Tibial artery (tissue), 4 donors: ENCODE measurements around the gene ANKS6.

Experiments
- DNase-seq, 2 donors: peaks; one replicate each; pipeline ENCODE4 v3.0.0-alpha.2; 2019
- H3K27ac ChIP-seq, 2 donors: fragments of 200-600 bp; sonication (generic) in 1 of 2; 1 replicate in 1 of 2; 2 replicates in 1 of 2; pipeline ENCODE4 v1.5.1; 2018 to 2019; ENCODE audit warnings: mild to moderate bottlenecking in 1 of 2
- H3K27me3 ChIP-seq, 2 donors: fragments of 200-600 bp; sonication (generic) in 1 of 2; one replicate each; pipeline versions ENCODE4 v1.5.1 to v1.6.0; 2016 to 2019
- H3K36me3 ChIP-seq, 3 donors: fragments of 200-600 bp; sonication (generic) in 2 of 3; one replicate each; pipeline ENCODE4 v1.5.1; 2016 to 2019; ENCODE audit warnings: mild to moderate bottlenecking in 2 of 3
- H3K4me1 ChIP-seq, 4 donors: fragments of 200-600 bp; sonication (generic) in 2 of 4; 1 replicate in 3 of 4; 2 replicates in 1 of 4; pipeline ENCODE4 v1.5.1; 2016 to 2019
- H3K4me3 ChIP-seq, 2 donors: fragments of 200-600 bp; sonication (generic) in 1 of 2; 1 replicate in 1 of 2; 2 replicates in 1 of 2; pipeline ENCODE4 v1.5.1; 2018 to 2019; ENCODE audit warnings: mild to moderate bottlenecking in 2 of 2
- H3K9me3 ChIP-seq, 3 donors: fragments of 200-600 bp; sonication (generic) in 1 of 3; one replicate each; pipeline ENCODE4 v1.5.1; 2016 to 2019
- intact Hi-C: fragments of 100-400 bp; cut with DNase I; formaldehyde crosslinking; loops from one replicate; pipeline ENCODE4 v1.15.0; 2023; ENCODE audit warnings: low total_unique reads
- TF ChIP-seq, protein P1 (sequence below), 2 experiments: fragments of 200-600 bp in 1 of 2; fragments of 450-650 bp in 1 of 2; IDR thresholded peaks; one replicate each; pipeline ENCODE4 v1.5.1; 2017 to 2019; ENCODE audit warnings: antibody characterized with exemption in 2 of 2, mild to moderate bottlenecking in 1 of 2, moderate library complexity in 1 of 2

The ANKS6 gene

GRCh38 chr9:98832768-98833089, 36.4 kb upstream of the ANKS6 start:
- no peaks in the 10 kb centered on the region for H3K9me3 ChIP-seq
- no peaks in the 10 kb centered on the region for H3K4me1 ChIP-seq
- no peak overlapping the region for H3K27ac ChIP-seq
- no peak overlapping the region for H3K4me3 ChIP-seq
- TF ChIP-seq, protein P1, sequence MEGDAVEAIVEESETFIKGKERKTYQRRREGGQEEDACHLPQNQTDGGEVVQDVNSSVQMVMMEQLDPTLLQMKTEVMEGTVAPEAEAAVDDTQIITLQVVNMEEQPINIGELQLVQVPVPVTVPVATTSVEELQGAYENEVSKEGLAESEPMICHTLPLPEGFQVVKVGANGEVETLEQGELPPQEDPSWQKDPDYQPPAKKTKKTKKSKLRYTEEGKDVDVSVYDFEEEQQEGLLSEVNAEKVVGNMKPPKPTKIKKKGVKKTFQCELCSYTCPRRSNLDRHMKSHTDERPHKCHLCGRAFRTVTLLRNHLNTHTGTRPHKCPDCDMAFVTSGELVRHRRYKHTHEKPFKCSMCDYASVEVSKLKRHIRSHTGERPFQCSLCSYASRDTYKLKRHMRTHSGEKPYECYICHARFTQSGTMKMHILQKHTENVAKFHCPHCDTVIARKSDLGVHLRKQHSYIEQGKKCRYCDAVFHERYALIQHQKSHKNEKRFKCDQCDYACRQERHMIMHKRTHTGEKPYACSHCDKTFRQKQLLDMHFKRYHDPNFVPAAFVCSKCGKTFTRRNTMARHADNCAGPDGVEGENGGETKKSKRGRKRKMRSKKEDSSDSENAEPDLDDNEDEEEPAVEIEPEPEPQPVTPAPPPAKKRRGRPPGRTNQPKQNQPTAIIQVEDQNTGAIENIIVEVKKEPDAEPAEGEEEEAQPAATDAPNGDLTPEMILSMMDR (IDR thresholded peaks at IDR 0.05): no peak
- H3K36me3 ChIP-seq: no peaks in the 10 kb centered on the region
- DNase-seq: no peak
- H3K27me3 ChIP-seq: no peaks in the 10 kb centered on the region
- intact Hi-C loops: no loop called here

DNA sequence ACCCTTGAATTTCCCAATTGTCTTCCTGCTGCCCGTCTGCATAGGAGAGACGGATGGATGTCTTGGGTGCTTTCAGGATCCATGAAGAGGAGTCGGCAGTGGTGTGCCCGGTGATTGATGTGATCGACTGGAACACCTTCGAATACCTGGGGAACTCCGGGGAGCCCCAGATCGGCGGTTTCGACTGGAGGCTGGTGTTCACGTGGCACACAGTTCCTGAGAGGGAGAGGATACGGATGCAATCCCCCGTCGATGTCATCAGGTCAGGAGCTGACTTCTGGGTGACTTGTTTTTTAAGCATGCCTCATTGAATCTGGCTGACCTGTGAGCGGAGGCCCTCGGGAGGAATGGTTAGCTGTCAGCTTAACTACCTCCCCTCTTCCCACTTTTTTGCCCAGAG, 35.3 kb upstream of the ANKS6 start:
- DNase-seq: no peak
- TF ChIP-seq, protein P1 (IDR thresholded peaks at IDR 0.05): no peak
- H3K27me3 ChIP-seq: no peaks in the 10 kb centered on the region
- H3K27ac ChIP-seq: no peak overlapping the region
- intact Hi-C loops: no loop called here
- no peaks in the 10 kb centered on the region for H3K9me3 ChIP-seq
- H3K4me1 ChIP-seq: no peaks in the 10 kb centered on the region
- no peak overlapping the region for H3K4me3 ChIP-seq
- H3K36me3 ChIP-seq: no peaks in the 10 kb centered on the region

DNA sequence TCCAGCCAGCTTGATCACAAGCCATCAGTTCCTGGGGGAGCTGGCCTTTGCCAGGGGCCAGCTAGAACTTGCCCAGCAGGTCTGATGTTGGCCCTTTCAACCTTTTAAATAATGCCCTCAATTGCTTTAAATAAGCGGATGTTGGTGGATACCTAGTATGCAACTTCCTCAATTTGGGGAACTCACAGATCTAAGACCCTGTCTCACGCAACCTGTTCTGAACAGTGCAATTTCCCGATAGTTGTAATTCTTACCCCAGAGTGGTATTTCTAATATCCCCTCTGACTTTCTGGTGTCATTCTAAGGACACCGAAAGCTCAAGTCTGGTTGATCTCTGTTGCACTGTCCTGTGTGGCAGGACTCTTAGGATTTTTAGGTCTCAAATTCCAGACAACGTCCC, 34.2 kb upstream of the ANKS6 start:
- H3K27ac ChIP-seq: no peak overlapping the region
- H3K36me3 ChIP-seq: no peaks in the 10 kb centered on the region
- no peak overlapping the region for H3K4me3 ChIP-seq
- H3K27me3 ChIP-seq: no peaks in the 10 kb centered on the region
- intact Hi-C loops: no loop called here
- TF ChIP-seq, protein P1 (IDR thresholded peaks at IDR 0.05): no peak
- no peaks in the 10 kb centered on the region for H3K9me3 ChIP-seq
- no peaks in the 10 kb centered on the region for H3K4me1 ChIP-seq
- DNase-seq: no peak

GRCh38 chr9:98829766-98830165, 33.4 kb upstream of the ANKS6 start:
- DNase-seq: no peak
- intact Hi-C loops: no loop called here
- no peaks in the 10 kb centered on the region for H3K4me1 ChIP-seq
- TF ChIP-seq, protein P1 (IDR thresholded peaks at IDR 0.05): no peak
- no peaks in the 10 kb centered on the region for H3K27me3 ChIP-seq
- H3K4me3 ChIP-seq: no peak overlapping the region
- no peak overlapping the region for H3K27ac ChIP-seq
- H3K36me3 ChIP-seq: no peaks in the 10 kb centered on the region
- no peaks in the 10 kb centered on the region for H3K9me3 ChIP-seq

DNA sequence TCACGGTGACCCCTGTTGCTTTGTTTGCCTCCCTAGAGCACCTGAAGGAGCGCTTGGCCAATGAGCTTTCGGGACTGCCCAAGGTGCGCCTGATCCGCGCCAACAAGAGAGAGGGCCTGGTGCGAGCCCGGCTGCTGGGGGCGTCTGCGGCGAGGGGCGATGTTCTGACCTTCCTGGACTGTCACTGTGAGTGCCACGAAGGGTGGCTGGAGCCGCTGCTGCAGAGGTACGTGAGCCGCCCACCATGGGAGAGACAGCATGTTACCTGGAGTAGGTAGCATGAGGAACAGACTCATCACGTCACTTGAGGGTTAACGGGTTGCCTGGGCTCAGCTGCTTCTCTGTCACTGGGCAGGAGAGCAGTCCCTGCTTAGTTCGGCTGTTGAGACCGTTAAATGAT, 30.4 kb upstream of the ANKS6 start:
- H3K27ac ChIP-seq: no peak overlapping the region
- H3K27me3 ChIP-seq: no peaks in the 10 kb centered on the region
- DNase-seq: no peak
- no peaks in the 10 kb centered on the region for H3K9me3 ChIP-seq
- no peak overlapping the region for H3K4me3 ChIP-seq
- no peaks in the 10 kb centered on the region for H3K36me3 ChIP-seq
- no peaks in the 10 kb centered on the region for H3K4me1 ChIP-seq
- intact Hi-C loops: no loop called here
- TF ChIP-seq, protein P1 (IDR thresholded peaks at IDR 0.05): no peak

DNA sequence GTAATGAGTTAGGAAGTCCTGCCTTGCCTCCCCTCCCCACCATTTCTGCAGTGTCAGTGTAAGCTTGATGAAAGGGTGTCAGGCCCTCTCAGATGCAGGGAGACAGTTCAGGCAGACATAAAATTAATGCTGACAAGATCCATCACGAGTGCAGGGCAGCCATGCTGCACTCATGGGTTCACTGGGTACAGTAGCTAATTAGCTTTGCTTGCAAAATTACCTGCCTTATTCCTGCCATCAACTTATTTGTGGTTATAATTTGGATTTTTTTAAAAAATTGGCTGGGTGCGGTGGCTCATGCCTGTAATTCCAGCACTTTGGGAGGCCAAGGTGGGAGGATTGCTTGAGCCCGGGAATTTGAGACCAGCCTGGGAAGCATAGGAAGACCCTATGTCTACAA, 29.1 kb upstream of the ANKS6 start:
- H3K36me3 ChIP-seq: no peaks in the 10 kb centered on the region
- intact Hi-C loops: no loop called here
- TF ChIP-seq, protein P1 (IDR thresholded peaks at IDR 0.05): no peak

More for the DNA sequence above, 29.1 kb upstream of the ANKS6 start:
- H3K9me3 ChIP-seq: no peaks in the 10 kb centered on the region
- H3K4me3 ChIP-seq: no peak overlapping the region
- no peak for DNase-seq
- no peaks in the 10 kb centered on the region for H3K4me1 ChIP-seq
- H3K27me3 ChIP-seq: no peaks in the 10 kb centered on the region
- H3K27ac ChIP-seq: no peak overlapping the region
